HG03520 (cell line): ENCODE results near the gene ZNF502.
"Not testable (repeated sequence)": the region's sequence is repeated elsewhere in the genome, so short reads cannot be mapped to it uniquely, and the experiment has no call there.

ENCODE experiments used
- ATAC-seq: cut with Tn5 transposase; IDR thresholded peaks from one replicate; pipeline ENCODE4 v1.9.1; 2021; ENCODE audit warnings: mild to moderate bottlenecking, moderate library complexity; ENCODE audit not compliant: unreplicated experiment

Gene ZNF502

GRCh38 chr3:44712455-44713075, at the start of gene ZNF502:
ZNF502 (plus strand) TSS chr3:44712660; CDS start chr3:44720262, 7,602 bp downstream.
- no peak for ATAC-seq

DNA sequence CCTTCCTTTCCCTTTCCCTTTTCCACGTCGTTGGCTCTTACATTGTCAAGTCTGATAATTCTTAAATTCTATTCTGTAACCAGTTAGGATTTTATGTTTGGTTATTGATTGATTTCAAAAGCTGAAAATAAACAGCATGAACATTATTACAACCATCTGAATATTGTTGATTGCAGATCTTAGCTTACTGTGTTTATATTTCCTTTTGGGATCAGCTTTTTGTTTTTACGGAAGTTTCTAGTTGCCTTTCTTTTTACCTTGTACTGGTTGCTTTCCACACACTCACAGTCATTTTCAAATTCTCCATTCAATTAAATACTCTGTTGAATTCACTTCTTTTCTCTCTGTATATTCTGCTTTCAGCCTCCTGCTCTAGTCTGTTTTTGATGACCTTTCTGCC, 47.3 kb upstream of the ZNF502 start:
- ATAC-seq = no peak

- ATAC-seq = no peak
These were observed 46.1 kb upstream of the ZNF502 start for GRCh38 chr3:44666346-44666745.

- no peak for ATAC-seq
These were observed 42.7 kb upstream of the ZNF502 start for GRCh38 chr3:44669760-44670159.

DNA sequence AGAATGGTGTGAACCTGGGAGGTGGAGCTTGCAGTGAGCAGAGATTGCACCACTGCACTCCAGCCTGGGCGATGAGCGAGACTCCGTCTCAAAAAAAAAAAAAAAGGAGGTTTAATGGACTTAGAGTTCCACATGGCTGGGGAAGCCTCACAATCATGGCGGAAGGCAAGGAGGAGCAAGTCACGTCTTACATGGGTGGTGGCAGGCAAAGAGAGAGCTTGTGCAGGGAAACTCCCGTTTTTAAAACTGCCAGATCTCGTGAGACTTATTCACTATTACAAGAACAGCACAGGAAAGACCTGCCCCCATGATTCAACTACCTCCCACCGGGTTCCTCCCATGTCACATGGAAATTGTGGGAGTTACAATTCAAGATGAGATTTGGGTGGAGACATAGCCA, 39.0 kb upstream of the ZNF502 start:
- ATAC-seq = not testable (repeated sequence)

DNA sequence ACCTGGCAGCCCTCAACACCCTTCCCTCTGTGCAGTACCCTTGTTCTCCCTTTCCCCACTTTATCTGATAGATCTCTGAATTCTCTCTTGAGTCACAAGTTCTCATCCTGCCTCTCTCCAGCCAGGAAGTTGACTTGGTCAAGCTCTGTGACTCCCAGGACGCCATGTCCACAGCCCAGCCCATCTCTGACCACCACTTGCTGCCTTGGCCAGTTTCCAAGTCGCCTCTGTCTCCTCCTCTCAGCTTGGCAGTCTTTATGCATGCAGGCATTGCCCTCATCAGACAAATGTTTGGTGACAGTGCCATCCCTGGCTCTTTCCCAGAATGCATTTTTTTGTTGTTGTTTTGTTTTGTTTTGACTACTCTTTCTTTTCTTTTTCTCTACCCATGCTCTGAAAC, 38.2 kb upstream of the ZNF502 start:
- ATAC-seq = no peak

DNA sequence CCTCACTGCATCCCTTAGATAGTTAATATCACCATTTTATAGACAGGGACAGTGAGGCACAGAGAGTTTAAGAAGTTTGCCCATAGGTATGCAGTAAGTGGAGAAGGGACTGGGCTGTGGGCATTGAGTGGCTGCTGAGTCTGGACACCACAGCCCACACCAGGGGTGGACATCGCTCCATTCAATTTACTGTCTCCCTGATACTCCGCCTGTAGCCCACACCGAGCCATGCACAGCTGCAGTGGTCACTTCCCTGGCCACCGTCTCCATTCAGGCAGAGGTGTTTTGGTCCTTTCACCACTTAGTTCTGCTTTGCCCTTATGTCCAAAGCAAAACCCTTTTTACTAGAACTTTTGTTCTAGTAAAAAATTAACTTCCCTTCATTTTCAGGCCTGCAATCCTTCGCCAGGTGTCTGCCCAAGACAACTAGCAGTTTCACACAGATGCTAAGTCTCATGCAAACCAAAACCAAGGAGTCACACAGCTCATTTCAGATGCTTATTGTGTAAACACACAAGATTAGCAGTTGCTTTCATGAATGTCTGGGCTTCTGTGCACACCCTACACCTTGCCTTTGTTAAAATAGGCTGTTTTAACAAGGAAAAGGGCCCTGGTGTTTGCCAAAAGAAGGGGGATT, 33.9 kb upstream of the ZNF502 start:
- no peak for ATAC-seq

DNA sequence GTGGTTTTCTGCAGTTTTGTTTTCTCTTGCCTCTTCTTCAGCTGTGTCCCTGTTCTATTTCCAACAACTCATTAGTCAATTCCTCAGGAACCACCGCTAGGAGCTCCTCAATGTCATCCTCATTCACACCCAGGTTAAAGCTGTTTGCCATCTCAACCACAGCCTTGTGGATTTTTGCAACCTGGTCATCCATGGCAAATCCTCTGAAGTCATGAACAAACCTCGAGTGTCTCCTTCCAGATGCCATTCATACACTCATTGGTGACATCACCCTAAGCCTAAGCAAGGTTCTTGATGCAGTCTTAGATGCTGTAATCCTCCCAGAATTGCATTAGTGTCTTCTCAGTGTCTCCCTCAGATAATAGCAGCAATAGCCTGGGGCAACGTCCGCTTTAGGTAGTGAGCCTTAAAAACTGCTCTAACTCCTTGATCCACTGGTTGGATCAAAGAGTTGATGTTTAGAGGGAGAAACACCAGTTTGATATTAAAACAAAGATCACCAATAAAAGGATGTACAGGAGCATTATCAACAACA, 31.5 kb upstream of the ZNF502 start:
- ATAC-seq = no peak

- ATAC-seq = no peak
These were observed 30.1 kb upstream of the ZNF502 start for GRCh38 chr3:44682182-44682896.

DNA sequence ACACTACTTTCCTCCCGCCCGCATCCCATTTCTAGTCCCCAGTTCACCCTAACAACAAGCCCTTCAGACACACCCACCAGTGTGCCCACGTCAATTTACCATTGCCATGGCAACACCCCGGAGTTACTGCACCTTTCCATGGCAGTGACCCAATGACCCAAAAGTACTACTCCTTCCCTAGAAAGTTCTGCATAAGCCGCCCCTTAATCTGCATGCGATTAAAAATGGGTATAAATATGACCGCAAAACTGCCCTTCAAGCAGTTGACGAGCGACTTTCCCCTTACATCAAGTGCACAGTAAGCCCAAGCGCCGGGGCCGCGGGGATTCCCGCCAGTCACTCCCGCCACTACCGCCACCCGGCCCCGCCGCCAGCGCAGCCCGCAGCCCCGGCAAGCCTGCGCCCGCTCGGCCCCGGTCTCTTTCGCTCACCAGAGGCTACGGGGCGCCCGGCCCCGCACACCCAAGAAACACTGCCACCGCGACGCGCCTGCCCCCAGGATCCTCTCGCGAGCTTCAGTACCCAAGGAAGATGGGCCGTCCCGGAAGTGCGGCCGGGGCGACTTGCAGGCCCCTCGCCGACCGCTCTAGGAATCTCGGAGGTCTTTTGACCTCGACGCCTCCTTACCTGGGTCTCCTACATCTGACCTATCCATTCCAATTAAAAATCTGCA, 27.2 kb upstream of the ZNF502 start:
- peak; percentile 89 for ATAC-seq

DNA sequence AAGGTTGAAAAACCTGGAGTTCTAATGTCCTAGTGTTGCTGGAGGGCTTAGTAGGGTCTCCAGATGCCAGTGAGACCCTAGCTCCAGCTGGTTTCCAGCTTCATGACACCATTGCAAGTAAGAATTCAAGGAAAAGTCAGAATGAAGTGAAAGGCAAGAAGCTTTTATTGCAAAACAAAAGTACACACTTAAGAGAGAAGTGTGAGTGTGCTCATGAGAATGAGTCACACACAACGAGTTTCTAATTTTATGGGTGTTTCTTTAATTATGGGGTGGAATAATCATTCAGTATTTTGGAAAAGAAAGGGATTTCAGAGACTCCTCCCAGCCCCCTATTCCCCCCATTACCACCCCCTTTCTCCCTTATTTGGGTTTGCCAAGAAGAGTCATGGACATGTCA, 24.6 kb upstream of the ZNF502 start:
- no peak for ATAC-seq

DNA sequence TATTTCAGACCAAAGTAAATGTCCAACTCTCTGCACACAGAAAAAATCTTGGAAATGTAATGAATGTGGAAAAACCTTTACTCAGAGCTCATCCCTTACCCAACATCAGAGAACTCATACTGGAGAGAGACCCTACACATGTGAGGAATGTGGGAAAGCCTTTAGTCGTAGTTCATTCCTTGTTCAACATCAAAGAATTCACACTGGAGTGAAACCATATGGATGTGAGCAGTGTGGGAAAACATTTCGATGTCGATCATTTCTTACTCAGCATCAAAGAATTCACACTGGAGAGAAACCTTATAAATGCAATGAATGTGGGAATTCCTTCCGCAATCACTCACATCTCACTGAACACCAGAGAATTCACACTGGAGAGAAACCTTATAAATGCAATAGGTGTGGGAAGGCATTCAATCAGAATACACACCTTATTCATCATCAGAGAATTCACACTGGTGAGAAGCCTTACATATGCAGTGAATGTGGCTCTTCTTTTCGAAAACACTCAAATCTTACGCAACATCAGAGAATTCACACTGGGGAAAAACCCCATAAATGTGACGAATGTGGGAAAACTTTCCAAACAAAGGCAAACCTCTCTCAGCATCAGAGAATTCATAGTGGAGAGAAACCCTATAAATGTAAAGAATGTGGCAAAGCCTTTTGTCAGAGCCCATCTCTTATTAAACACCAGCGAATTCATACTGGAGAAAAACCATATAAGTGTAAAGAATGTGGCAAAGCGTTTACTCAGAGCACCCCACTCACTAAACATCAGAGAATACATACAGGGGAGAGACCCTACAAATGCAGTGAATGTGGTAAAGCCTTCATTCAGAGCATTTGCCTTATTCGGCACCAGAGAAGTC, 9.0 kb downstream of the ZNF502 start:
- no peak for ATAC-seq

DNA sequence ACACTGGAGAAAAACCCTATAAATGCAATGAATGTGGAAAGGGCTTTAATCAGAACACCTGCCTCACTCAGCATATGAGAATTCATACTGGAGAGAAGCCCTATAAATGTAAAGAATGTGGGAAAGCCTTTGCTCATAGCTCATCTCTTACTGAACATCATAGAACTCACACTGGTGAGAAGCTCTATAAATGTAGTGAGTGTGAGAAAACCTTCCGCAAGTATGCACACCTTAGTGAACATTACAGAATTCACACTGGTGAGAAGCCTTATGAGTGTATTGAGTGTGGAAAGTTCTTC, 9.6 kb downstream of the ZNF502 start:
- no peak for ATAC-seq

- ATAC-seq = peak; percentile 64
These were observed 17.0 kb downstream of the ZNF502 start, which contains the start of gene ZNF501 for GRCh38 chr3:44729384-44729910. ZNF501 (plus strand) TSS chr3:44729635; CDS start chr3:44734422, 4,787 bp downstream.

DNA sequence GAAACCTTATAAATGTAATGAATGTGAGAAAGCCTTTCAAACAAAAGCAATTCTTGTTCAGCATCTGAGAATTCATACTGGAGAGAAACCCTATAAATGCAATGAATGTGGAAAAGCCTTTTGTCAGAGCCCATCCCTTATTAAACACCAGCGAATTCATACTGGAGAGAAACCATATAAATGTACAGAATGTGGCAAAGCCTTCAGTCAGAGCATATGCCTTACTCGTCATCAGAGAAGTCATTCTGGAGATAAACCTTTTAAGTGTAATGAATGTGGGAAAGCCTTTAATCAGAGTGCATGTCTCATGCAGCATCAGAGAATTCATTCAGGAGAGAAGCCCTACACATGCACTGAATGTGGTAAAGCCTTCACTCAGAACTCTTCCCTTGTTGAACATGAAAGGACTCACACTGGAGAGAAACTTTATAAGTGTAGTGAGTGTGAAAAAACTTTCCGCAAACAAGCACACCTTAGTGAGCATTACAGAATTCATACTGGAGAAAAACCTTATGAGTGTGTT, 22.2 kb downstream of the ZNF502 start:
- no peak for ATAC-seq

DNA sequence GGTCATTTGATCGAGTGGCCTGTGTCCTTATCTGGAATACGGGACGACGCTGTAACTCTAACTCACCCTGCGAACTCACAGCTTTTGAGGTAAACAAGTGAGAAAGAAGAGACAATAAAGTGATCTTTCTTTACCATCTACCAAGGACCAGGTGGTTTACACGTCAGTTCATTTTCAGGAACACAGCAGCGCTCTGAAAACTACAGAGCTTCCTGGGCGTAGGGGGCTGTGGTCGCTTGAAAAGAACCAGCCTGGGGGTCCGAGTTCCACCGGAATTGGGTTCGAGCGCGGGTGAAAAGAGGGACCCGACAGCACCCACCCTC, 48.6 kb downstream of the ZNF502 start:
- ATAC-seq = peak; percentile 7

- peak; percentile 79 for ATAC-seq
These were observed 49.1 kb downstream of the ZNF502 start, which contains the start of the genes KIAA1143 and KIF15 for GRCh38 chr3:44761424-44762169. KIAA1143 (minus strand) TSS chr3:44761619; CDS start chr3:44761602, 17 bp downstream. KIF15 (plus strand) TSS chr3:44761794; CDS start chr3:44761866, 72 bp downstream.

- ATAC-seq = no peak
These were observed 49.8 kb downstream of the ZNF502 start for GRCh38 chr3:44762170-44762677.

DNA sequence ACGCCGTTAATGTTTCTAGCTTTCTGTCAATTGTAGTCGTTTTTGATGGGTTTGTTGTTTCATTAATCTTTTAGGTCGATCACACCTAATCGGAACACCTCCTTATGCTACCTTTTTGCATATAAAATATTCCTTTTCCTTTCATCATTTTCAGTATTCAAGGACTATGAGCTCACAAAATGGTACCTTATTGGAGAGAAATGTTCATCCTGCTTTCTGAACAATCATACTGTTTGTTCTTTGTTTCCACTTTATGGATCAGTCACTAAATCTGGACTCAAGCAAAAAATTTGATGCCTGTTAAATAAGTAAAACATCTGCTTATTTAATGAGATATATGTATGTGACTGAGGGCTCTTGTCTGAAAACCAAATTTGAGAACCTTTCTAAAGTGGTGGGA, 50.2 kb downstream of the ZNF502 start:
- no peak for ATAC-seq
